GM18498 (cell line): ENCODE data around the gene FXYD4.
"Not testable (repeated sequence)": the region's sequence is repeated elsewhere in the genome, so short reads cannot be mapped to it uniquely, and the experiment has no call there.

Experiments
- ATAC-seq: cut with Tn5 transposase; IDR thresholded peaks from one replicate; pipeline ENCODE4 v1.9.1; 2021; ENCODE audit warnings: mild to moderate bottlenecking, moderate library complexity; ENCODE audit not compliant: unreplicated experiment

FXYD4 gene

DNA sequence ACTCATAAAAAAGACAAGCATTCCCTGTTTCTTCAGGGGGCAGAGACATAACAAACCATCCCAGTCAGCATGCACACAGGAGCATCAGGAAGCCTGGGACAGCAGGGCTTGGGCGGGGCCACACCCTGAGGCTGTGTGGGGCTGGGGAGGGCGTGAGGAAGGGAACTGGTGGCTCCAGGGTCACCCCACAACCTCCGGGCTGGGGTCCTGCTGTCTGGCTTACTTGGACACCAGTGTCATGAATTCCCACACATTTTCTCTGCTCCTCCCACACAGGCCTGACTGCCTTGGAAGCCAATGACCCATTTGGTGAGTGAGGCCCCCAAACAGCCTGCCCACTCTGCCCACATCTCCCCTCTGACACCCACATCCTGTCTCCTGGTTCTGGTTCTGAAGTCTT, 2.8 kb downstream of the FXYD4 start:
- no peak for ATAC-seq

GRCh38 chr10:43375401-43376020, 4.1 kb downstream of the FXYD4 start:
- ATAC-seq = no peak

GRCh38 chr10:43376046-43376635, 4.7 kb downstream of the FXYD4 start:
- ATAC-seq = no peak

DNA sequence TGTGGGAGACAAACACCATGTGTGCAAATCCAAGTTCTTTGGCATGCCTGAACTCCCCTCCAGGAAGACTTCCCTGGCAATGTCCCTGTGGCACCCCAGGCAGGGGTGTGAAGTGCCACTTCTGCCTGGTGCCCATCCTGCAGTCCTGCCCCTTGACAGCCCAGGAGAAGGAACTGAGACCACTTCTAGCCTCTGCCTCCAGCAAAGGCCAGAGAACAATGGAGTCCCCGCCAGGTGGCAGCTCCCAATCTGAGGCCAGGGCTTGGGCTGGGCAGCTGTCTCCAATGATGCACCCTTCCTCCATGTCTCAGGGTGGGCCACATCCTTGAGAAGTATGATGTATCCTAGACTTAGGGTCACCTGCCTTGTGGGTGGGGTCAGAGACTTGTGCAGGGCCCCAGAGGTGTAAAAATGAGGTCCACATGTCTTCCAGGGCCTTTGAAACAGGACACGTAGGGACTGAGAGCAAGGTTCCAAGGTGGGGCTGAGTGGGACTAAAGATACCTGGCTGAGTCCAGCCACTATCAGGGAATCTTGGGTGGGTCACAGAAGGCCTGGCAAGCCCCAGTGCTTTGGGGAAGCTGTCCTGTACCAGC, 5.5 kb downstream of the FXYD4 start:
- ATAC-seq = no peak

DNA sequence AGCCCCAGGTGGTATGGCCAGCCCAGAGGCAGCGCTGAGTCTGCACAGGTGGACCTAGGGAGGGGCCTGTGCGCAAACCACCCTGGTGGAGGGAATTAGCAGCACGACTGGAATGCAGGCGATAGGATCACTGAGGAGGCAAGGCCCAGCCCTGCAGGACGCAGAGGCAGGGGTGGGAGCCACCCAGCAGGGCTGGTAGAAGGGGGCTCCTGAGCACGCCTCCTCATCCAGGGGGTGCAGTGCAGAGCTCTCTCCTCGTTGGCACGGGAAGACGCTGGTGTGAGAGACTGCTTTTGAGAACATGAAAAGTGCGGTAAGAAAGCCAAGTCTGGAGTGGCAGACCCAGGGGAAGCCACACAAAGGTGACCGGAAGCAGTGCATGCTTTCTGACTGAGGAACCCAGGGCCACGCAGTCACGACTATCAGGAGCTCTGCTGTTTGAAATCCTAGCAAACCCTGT, 6.0 kb downstream of the FXYD4 start:
- ATAC-seq = no peak

DNA sequence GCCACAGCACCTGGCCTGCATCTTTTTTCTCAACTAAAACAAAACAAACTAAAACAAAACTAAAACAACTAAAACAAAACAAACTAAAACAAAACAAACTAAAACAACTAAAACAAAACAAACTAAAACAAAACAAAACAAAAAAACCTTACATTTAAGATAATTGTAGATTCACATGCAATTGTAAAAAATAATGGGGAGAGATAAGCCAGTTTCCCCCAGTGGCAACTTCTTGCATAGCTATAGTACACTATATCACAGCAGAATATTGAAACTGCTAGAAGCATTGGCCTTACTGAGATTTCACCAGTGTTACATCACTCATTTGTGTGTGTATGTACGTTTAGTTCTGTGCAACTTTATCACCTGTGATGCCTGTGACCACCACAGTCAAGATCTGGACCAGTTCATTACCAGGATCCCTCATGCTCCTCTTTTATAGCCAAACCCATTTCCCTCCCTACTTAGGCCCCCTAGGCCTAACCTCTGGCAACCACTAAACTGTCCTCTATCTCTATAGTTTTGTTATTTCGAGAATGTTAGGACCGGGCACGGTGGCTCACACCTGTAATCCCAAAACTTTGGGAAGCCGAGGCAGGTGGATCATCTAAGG, 9.3 kb downstream of the FXYD4 start:
- ATAC-seq = no peak

- no peak for ATAC-seq
These were observed 12.0 kb downstream of the FXYD4 start for GRCh38 chr10:43383204-43383971.

- no peak for ATAC-seq
These were observed 13.1 kb downstream of the FXYD4 start for GRCh38 chr10:43384252-43385221.

- ATAC-seq = no peak
These were observed 14.1 kb downstream of the FXYD4 start for GRCh38 chr10:43385412-43386004.

- ATAC-seq = no peak
These were observed 15.1 kb downstream of the FXYD4 start for GRCh38 chr10:43386549-43386948.

GRCh38 chr10:43386981-43387677, 15.7 kb downstream of the FXYD4 start:
- ATAC-seq = no peak

DNA sequence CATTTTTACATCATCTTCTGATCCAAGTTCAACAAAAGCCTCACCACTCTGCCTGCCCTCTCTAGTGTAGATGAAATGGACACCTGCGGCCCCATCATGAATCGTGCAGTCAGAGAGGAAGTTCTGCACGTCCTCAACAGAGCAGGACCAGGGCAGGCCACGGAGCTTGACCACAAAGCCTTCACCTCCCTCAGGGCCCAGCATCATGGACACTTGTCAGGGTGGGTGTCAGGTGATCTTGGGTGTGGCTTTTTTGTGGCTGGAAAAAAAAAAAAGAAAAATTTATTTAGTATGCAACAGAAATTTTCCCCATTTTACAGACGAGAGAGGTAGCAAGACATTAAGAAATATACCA, 16.2 kb downstream of the FXYD4 start:
- no peak for ATAC-seq

- ATAC-seq = no peak
These were observed 18.4 kb downstream of the FXYD4 start for GRCh38 chr10:43389867-43390266.

DNA sequence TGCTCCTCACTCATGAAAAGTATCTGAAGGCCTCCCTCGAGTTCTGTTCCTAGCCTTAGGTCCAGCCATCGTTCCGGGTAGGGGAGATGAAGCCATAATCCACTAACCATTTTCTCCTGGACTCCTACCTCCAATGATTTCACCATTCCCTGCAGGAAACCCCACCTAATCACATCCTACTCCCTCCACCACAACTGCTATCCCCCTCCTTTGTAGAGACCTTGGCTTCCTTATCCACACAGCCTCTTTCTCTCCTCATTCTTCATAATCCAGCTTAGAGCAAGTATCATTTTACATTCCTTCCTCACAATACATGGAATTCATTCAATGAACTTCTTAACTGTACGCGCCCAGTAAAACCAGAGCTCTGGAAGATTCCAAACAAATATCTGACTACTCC, 18.9 kb downstream of the FXYD4 start:
- no peak for ATAC-seq

- ATAC-seq = no peak
These were observed 19.3 kb downstream of the FXYD4 start for GRCh38 chr10:43390759-43391158.

DNA sequence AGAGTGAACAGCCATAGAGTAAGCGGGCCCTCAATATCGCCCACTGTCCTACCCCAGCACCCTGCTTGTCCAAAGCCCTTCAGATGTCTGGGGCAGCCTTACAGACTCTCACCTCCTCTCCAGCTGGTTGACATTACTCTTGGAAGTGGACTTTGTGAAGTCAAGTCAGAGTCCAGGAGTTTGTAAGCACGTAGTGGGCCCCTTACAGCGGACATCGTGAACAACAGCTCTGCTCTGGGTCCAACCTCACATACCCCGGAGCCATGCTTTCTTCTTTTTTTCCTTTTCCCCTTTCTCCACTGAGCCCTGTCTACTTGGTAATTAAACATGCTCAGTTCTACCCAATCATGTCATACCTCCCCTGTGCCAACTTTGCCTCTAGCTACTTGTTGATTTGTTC, 20.1 kb downstream of the FXYD4 start:
- ATAC-seq = no peak

DNA sequence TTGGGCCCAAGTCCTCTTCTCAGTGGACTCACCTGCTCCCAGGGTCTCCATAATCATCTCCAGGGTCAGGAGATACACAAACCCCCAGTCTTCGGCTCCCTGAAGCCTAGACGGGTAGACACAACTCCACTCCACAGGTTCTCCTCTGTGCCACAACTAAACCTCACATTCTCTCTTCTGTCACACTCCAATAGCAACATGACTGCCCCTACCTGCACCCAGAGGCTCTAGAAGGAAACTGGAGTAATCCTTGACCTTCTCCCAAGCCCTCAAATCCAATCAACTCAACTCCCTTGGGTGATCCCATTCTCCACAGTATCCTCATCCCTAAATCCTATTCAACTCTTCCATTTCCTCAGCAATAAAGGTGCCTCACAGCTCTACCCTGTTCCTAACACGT, 21.3 kb downstream of the FXYD4 start:
- ATAC-seq = no peak

DNA sequence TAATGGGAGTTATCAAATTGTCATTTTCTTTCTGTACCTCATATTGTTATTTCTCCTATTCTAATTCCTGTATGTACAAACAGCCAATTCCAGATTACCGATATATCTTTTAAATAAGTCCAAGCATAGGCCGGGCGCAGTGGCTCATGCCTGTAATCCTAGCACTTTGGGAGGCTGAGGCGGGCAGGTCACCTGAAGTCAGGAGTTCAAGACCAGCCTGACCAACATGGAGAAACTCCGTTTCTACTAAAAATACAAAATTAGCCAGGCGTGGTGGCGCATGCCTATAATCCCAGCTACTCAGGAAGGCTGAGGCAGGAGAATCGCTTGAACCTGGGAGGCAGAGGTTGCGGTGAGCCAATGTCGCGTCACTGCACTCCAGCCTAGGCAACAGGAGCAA, 21.8 kb downstream of the FXYD4 start:
- ATAC-seq = not testable (repeated sequence)

GRCh38 chr10:43393606-43394360, 22.3 kb downstream of the FXYD4 start:
- no peak for ATAC-seq
